ENCODE data around the gene NAGPA.
A peak's percentile ranks its signal among the peaks of the same experiment; 100 is the strongest.
"Not testable (repeated sequence)": the region's sequence is repeated elsewhere in the genome, so short reads cannot be mapped to it uniquely, and the experiment has no call there.

The NAGPA gene

GRCh38 chr16:5066511-5066910 is 32.8 kb upstream of the NAGPA start:
- Mint-ChIP-seq H3K4me1 (peaks cover 33% of the 10 kb centered on the region), H3K9me3 (no peaks in the 10 kb centered on the region), H3K27ac (no peak overlapping the region), H3K4me3 (no peak overlapping the region), H3K27me3 (peaks cover 30% of the 10 kb centered on the region), H3K36me3 (no peaks in the 10 kb centered on the region)
- no peak for ATAC-seq

- no peak for ATAC-seq
- peaks cover 35% of the 10 kb centered on the region for H3K27me3 Mint-ChIP-seq
- no peaks in the 10 kb centered on the region for H3K36me3 Mint-ChIP-seq
Measured at GRCh38 chr16:5065813-5066212, 32.1 kb upstream of the NAGPA start, which contains the start of gene C16orf89. C16orf89 (minus strand) TSS chr16:5065956; CDS start chr16:5065908, 48 bp downstream.

DNA sequence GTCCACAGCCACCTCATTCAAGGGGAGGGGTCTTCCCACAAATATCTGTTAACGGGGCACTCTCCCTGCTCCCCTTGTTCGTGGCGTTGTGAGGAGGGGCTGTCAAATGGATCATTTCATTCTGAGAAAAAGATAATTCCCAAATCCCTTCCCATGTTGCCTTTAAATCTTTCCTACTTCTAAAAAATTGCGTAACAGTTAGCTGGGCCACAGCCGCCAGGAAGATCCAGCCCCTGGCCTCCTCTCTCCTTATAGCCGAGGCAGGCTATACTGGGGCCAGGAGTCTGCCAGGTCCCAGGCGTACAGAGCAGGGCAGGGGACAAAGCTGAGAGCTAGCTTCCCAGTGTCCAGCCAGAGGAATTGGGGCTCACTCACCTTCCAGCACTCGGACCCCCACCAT is 31.6 kb upstream of the NAGPA start:
- no peaks in the 10 kb centered on the region for H3K36me3 Mint-ChIP-seq
- no peak overlapping the region for H3K27ac Mint-ChIP-seq
- no peak for ATAC-seq
- H3K4me3 Mint-ChIP-seq, result no peak overlapping the region
- H3K9me3 Mint-ChIP-seq, result no peaks in the 10 kb centered on the region
- H3K4me1 Mint-ChIP-seq, result peaks cover 27% of the 10 kb centered on the region
- peaks cover 38% of the 10 kb centered on the region for H3K27me3 Mint-ChIP-seq

More at GRCh38 chr16:5065813-5066212, 32.1 kb upstream of the NAGPA start, which contains the start of gene C16orf89:
- no peak within 1 kb of the TSS for H3K27ac Mint-ChIP-seq
- H3K9me3 Mint-ChIP-seq, result no peaks in the 10 kb centered on the region
- no peak within 1 kb of the TSS for H3K4me3 Mint-ChIP-seq
- peaks cover 28% of the 10 kb centered on the region for H3K4me1 Mint-ChIP-seq

GRCh38 chr16:5064915-5065314 is 31.2 kb upstream of the NAGPA start:
- Mint-ChIP-seq H3K4me3 (no peak overlapping the region), H3K9me3 (no peaks in the 10 kb centered on the region), H3K27ac (no peak overlapping the region), H3K36me3 (no peaks in the 10 kb centered on the region), H3K27me3 (peaks cover 42% of the 10 kb centered on the region), H3K4me1 (peaks cover 27% of the 10 kb centered on the region)
- ATAC-seq, result no peak

- Mint-ChIP-seq H3K4me3 (no peak overlapping the region), H3K4me1 (peaks cover 27% of the 10 kb centered on the region), H3K9me3 (no peaks in the 10 kb centered on the region), H3K27ac (peak overlapping the region; percentile 15), H3K36me3 (no peaks in the 10 kb centered on the region), H3K27me3 (peaks cover 53% of the 10 kb centered on the region)
- ATAC-seq, result no peak
Measured at GRCh38 chr16:5062790-5063765, 29.3 kb upstream of the NAGPA start.

DNA sequence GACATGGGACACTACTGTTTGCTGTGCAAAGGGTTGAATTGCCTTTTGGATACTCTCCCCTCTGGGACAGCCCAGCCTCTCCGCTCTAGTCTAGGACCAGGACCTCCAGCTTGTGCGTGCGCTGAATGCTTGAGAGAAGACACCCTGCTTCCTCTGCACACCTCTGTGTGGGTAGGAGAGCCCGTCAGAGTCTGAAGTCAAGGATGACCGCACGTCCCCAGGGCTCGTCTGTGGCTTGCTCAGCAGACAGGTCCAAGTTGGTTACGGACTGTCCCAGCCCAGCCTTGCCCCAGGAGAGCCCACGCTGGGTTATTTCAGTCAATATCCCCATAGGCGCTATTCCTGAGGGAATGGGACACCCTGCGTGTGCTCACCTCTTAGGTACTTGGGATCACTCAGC is 28.3 kb upstream of the NAGPA start:
- H3K9me3 Mint-ChIP-seq, result no peaks in the 10 kb centered on the region
- peak overlapping the region; percentile 15 for H3K27ac Mint-ChIP-seq
- peaks cover 19% of the 10 kb centered on the region for H3K4me1 Mint-ChIP-seq
- H3K27me3 Mint-ChIP-seq, result peaks cover 59% of the 10 kb centered on the region
- no peaks in the 10 kb centered on the region for H3K36me3 Mint-ChIP-seq
- H3K4me3 Mint-ChIP-seq, result peak overlapping the region; percentile 13
- ATAC-seq, result peak; percentile 94

DNA sequence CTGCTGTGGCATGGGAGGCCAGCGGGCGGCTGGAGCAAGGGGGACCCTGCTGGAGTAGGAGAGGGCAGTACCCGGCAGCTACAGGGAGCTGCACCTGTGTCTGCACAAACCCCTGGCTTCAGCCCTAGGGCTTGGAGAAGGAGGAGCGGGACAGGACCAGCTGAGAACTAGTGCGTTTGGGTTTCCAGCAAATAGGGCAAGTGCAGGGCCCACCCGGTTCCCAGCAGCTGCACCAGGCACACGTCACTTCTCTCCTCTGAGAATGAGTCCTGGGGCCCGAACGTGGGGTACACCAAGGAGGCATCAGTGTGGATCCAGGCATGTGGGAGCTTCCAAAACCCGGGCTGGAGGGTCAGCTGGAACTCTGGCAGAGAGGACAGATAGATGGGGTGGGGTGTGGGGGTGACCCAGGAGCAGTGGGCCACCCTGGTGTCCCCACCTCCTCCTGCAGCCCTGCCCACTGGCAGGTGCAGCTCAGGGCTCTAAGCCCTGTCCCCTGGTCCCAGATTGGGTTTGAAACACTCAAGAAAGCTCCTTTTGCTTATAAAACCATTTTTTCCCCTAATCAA is 26.4 kb upstream of the NAGPA start:
- peaks cover 19% of the 10 kb centered on the region for H3K4me1 Mint-ChIP-seq
- H3K36me3 Mint-ChIP-seq, result no peaks in the 10 kb centered on the region
- peaks cover 68% of the 10 kb centered on the region for H3K27me3 Mint-ChIP-seq
- no peak for ATAC-seq
- H3K27ac Mint-ChIP-seq, result no peak overlapping the region
- no peak overlapping the region for H3K4me3 Mint-ChIP-seq
- no peaks in the 10 kb centered on the region for H3K9me3 Mint-ChIP-seq

DNA sequence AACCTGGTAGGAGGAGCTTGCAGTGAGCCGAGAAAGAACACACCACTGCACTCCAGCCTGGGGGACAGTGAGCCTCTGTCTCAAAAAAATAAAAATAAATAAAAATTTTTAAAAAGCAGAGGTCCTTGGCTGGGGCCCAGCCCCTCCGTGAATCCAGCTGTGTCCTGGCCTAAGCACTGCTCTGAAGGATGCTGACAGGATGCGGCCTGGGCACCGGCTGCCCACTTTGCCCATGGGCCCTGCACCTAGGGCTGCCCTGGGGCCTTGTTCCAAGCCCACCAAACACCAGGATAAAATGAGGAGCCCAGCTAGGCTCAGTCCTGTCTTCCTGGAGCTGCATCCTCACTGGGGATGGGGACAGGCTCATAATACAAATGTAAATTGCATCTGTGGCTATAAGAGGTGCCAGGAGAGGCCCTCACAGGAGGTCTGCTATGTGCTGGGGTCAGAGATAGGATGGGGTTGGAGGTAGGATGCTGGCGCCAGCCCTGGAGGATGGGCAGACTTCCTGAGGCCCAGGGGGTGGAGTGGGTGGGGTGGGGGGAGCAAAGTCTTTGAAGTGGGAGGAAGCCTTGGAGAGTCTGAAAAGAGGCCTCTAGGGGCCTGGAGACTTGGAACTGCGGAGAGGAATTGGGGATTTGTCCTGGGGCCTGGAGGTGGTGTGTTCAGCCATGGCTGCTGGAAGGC is 25.8 kb upstream of the NAGPA start:
- no peak overlapping the region for H3K4me3 Mint-ChIP-seq
- no peaks in the 10 kb centered on the region for H3K36me3 Mint-ChIP-seq
- ATAC-seq, result no peak

DNA sequence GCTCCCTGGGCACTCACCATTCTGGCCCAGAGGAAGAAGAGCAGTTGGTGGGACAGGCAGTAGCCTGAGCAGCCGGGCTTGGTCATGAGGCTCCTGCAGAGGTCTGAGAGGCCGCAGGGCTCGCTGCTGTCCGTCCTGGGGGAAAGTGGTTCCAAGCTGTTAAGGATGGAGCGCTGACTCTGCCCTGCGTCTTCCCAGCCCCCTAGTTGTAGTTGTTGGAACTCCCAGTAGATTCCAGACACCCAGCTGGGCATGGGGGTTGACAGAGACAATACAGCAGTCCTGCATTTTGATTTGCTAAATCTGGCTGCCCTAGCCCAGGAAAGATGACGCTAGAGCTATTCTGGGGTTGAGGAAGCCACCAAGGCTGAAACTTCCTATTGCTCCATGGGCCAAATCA is 24.7 kb upstream of the NAGPA start:
- H3K27me3 Mint-ChIP-seq, result peaks cover 58% of the 10 kb centered on the region
- H3K36me3 Mint-ChIP-seq, result no peaks in the 10 kb centered on the region
- H3K4me3 Mint-ChIP-seq, result no peak overlapping the region
- peaks cover 19% of the 10 kb centered on the region for H3K4me1 Mint-ChIP-seq
- no peak for ATAC-seq
- no peaks in the 10 kb centered on the region for H3K9me3 Mint-ChIP-seq
- H3K27ac Mint-ChIP-seq, result no peak overlapping the region

More for the DNA sequence above, 25.8 kb upstream of the NAGPA start:
- Mint-ChIP-seq H3K27ac (no peak overlapping the region), H3K27me3 (peaks cover 64% of the 10 kb centered on the region), H3K9me3 (no peaks in the 10 kb centered on the region), H3K4me1 (peaks cover 19% of the 10 kb centered on the region)

- Mint-ChIP-seq H3K4me3 (no peak overlapping the region), H3K36me3 (no peaks in the 10 kb centered on the region), H3K27me3 (peaks cover 37% of the 10 kb centered on the region), H3K27ac (no peak overlapping the region), H3K9me3 (peaks cover 1% of the 10 kb centered on the region), H3K4me1 (peaks cover under 1% of the 10 kb centered on the region)
- peak; percentile 81 for ATAC-seq
Measured at GRCh38 chr16:5056352-5056751, 22.6 kb upstream of the NAGPA start.

DNA sequence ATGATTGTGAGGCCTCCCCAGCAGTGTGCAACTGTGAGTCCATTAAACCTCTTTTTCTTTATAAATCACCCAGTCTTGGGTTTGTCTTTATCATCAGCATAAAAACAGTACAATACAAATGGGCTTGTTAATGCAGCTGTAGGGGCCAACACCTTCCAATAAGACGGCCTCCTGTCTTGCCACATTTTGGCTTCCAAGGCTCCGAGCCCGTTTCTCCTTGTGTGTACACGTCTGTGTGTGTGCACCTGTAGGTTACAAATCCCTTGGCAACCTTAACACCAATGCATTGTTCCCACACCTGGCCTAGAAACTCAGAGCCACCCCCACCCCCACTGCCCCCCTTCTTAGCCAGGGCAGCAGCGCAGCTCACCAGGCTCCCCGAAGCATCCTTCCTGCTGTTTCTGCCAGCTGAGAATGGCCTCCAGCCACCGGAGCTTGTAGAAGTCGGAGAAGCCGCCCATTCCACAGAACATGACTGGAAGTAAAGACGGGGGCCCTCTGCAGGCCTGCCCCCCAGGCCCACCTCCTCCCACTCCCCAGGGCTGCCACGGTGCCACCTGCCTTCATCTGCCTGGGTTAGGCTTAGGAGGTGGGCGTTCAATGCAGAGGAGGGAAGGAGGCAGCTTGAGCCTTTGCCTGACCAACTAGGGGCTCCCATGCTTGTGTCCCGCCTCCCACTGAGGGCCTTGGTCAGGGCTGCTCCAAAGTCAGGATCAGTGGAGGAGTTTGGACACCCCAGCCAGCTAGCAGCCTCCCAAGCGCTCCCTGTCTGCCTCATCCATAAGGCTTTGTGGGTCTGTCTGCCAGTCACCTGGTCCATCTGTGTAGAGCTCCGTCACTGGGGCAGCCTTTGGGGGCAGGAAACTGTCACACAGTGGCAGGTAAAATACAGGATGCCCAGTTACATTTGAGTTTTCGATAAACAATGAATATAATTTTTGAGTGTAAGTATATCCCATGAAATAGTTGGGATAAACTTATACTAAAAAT is 21.4 kb upstream of the NAGPA start:
- Mint-ChIP-seq H3K4me3 (no peak overlapping the region), H3K27ac (no peak overlapping the region), H3K27me3 (peaks cover 29% of the 10 kb centered on the region), H3K4me1 (no peaks in the 10 kb centered on the region), H3K36me3 (no peaks in the 10 kb centered on the region), H3K9me3 (peaks cover 10% of the 10 kb centered on the region)
- ATAC-seq, result no peak

- Mint-ChIP-seq H3K4me3 (no peak overlapping the region), H3K9me3 (peaks cover 21% of the 10 kb centered on the region), H3K4me1 (no peaks in the 10 kb centered on the region), H3K36me3 (peaks cover 16% of the 10 kb centered on the region), H3K27ac (no peak overlapping the region), H3K27me3 (peaks cover 49% of the 10 kb centered on the region)
- ATAC-seq, result no peak
Measured at GRCh38 chr16:5046914-5047313, 13.2 kb upstream of the NAGPA start.

DNA sequence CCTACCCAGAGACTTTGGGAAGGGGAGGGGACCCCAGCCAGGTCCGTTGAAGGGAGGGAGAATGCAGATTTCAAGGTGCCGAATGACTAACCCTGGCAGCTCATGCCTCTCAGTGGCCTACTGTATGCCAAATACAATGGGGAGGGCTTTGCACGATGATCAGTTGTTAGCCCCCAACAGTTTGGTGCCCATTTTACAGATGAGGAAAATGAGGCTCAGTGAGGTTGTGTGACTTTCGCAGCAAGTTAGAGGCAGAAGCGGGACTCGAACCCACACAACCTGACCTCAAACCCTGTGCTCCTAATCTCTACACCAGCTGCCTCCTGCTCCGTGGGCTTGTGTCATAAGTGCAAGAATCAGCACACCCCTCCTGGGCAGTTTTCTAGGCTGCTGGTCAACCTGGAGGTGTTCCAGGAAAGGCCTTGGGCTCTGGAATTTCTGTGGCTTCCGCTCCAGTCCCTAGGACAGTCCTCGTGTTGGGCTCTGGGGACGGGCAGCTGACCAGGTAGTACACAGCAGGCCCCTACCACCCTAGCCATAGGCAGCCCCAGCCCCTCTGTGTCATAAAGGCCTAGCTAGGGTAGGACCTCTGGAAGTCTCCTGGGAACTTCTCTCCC is 11.9 kb upstream of the NAGPA start:
- peaks cover 10% of the 10 kb centered on the region for H3K4me1 Mint-ChIP-seq
- no peak overlapping the region for H3K27ac Mint-ChIP-seq
- peaks cover 60% of the 10 kb centered on the region for H3K27me3 Mint-ChIP-seq
- no peak overlapping the region for H3K4me3 Mint-ChIP-seq
- peaks cover 16% of the 10 kb centered on the region for H3K36me3 Mint-ChIP-seq
- ATAC-seq, result no peak
- H3K9me3 Mint-ChIP-seq, result peaks cover 13% of the 10 kb centered on the region

DNA sequence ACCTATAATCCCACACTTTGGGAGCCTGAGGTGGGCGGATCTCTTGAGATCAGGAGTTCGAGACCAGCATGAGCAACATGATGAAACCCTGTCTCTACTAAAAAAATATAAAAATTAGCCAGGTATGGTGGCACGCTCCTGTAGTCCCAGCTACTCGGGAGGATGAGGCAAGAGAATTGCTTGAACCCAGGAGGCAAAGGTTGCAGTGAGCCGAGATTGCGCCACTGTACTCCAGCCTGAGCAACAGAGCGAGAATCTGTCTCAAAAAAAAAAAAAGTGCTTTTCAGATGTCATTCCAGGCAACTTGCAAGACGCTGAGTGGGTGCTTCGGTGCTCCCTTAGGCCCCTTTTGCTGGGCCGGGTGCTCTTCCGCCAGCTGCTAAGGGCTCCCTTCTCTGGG is 10.8 kb upstream of the NAGPA start:
- H3K27ac Mint-ChIP-seq, H3K4me1 Mint-ChIP-seq, H3K9me3 Mint-ChIP-seq, ATAC-seq, H3K4me3 Mint-ChIP-seq: not testable (repeated sequence)
- H3K27me3 Mint-ChIP-seq, result peaks cover 63% of the 10 kb centered on the region
- H3K36me3 Mint-ChIP-seq, result peaks cover 16% of the 10 kb centered on the region

Measured in stimulated activated memory B cell treated with anti-CD40 and anti-IgM and Interleukin-4, amounts not matched to agents 10 μg/mL and 1 μg/mL and 100 μg/mL, for 72 hours (primary cell).